ENCODE data around the gene KCNMA1. TPM values are rescaled to one million over a fixed set of nuclear protein-coding genes. Genes with fewer than 3 reads are reported as not detected.

Gene KCNMA1
- total RNA-seq, 2 experiments from 2014 or later, result not detected

DNA sequence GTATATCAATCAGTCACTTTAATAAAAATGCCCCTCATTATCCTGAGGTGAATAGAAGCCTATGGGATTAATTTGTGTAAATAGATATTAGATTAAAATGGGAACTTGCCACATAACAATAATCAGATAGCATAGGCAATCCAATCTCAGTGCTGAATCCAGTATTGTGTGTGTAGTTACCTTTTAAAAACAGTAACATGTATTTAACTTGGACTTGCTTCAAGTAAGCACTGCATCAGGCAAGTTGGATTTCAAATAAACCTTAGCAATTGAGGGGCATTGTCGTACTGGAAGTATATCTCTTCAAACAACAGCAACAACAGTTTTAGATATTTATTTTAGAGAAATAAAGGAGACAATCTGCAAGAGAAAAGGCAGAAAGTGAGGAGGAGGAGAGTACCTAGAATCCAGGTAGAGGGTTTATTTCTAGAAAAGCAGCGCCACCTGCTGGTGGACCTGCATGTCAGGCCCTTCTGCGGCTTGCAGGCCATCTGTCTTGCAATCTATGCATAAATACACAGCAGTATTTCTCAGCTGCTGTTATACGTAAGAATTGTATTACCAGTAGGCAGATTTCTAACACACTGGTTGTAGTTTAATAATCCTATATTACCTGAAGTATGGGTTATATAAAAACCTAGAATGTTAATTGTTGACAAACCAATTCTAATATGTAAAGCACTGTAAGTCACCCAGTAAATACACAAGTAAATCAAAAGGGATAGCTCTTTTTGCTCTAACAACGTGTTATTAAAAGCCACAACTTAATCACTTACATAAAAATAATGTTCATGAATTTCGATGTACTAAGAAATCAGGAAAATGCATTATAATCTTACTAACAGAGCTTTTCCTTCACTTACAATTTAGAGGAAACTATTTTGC, 652.8 kb downstream of the KCNMA1 start:
- Mint-ChIP-seq H3K9me3 (no peaks in the 10 kb centered on the region), H3K4me3 (no peak overlapping the region), H3K27me3 (no peaks in the 10 kb centered on the region), H3K27ac (no peak overlapping the region), H3K4me1 (ENCODE audit: low read depth) (no peaks in the 10 kb centered on the region), H3K36me3 (no peaks in the 10 kb centered on the region)
- ChIA-PET POLR2A (no interaction called here), CTCF (interaction anchor here (0.6 to 1.1 kb wide), 6 partner anchors 9 to 34 kb away, joined by 3 to 6 read pairs (median 4); no protein-coding TSS in a partner anchor)
- intact Hi-C loops (cut with micrococcal nuclease), result loop anchor here (10.0 kb wide), 1 partner anchor 130 kb away; no protein-coding TSS in a partner anchor
- peak; percentile 67 for DNase-seq

DNA sequence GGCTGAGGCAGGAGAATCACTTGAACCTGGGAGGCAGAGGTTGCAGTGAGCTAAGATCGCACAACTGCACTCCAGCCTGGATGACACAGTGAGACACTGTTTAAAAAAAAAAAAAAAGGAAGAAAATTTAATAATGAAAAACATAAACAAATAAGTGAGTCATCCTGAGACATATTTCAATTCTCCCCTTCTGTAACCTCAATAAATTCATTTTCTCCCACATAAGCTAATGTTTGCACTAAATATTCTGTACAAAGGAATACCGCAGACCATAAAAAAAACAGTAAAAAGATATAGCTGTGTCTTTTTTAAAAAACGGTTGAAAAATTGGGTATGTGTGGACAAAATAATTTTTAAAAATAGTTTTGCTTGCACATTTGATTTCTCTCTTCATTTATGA, 654.0 kb downstream of the KCNMA1 start:
- H3K4me3 Mint-ChIP-seq, result no peak overlapping the region
- H3K27me3 Mint-ChIP-seq, result no peaks in the 10 kb centered on the region
- ChIA-PET POLR2A (no interaction called here), CTCF (interaction anchor here (0.6 to 1.1 kb wide), 6 partner anchors 9 to 41 kb away, joined by 3 to 9 read pairs (median 3); no protein-coding TSS in a partner anchor)
- H3K9me3 Mint-ChIP-seq, result no peaks in the 10 kb centered on the region
- intact Hi-C loops (cut with micrococcal nuclease), result loop anchor here (10.0 kb wide), 1 partner anchor 131 kb away; no protein-coding TSS in a partner anchor
- no peak overlapping the region for H3K27ac Mint-ChIP-seq
- H3K36me3 Mint-ChIP-seq, result no peaks in the 10 kb centered on the region
- no peak for DNase-seq
- no peaks in the 10 kb centered on the region for H3K4me1 Mint-ChIP-seq (ENCODE audit: low read depth)

DNA sequence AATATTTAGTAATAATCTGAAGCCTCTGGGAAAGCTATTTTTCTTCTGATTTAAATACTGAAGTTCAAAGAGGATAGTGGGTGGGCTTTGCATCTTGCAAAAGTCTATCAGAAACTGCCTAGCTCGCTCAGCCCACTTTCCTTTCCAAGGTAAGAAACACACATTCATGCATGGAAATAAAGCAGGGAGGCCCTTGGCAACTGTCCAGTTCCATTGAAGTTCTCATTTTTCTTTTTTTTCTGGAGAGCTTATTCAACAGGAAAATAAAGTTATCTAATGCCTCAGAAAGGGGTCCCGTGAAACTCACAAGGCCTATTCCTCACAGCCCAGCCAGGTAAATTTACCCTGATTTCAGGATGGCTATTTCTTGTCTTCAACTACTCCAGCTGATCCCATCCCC, 654.9 kb downstream of the KCNMA1 start:
- Mint-ChIP-seq H3K4me1 (ENCODE audit: low read depth) (no peaks in the 10 kb centered on the region), H3K36me3 (no peaks in the 10 kb centered on the region), H3K4me3 (no peak overlapping the region), H3K27me3 (no peaks in the 10 kb centered on the region), H3K9me3 (no peaks in the 10 kb centered on the region), H3K27ac (no peak overlapping the region)
- ChIA-PET CTCF (no interaction called here), POLR2A (no interaction called here)
- intact Hi-C loops (cut with micrococcal nuclease), result loop anchor here (10.0 kb wide), 1 partner anchor 132 kb away; no protein-coding TSS in a partner anchor
- no peak for DNase-seq

DNA sequence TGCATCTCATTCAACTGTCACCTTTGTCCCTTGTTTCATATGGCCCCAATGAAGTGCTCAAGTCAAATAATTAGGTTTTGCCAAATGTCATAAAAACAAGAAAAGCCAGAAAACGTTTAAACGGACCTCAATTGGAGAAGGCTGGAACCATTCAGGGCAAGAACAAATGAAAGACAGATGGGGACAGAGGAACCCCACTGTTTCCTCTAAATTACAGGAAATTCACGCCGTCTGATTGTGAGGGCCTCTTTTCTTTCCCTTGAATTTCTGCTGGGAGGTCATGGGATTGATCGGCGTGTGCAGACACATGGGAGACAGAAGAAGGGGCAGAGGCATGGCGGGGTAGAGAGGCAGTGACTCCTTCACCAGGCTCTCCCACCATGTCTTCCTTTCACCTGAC, 656.4 kb downstream of the KCNMA1 start:
- intact Hi-C loops (cut with micrococcal nuclease), result loop anchor here (10.0 kb wide), 1 partner anchor 134 kb away; no protein-coding TSS in a partner anchor
- H3K27ac Mint-ChIP-seq, result no peak overlapping the region
- no peaks in the 10 kb centered on the region for H3K9me3 Mint-ChIP-seq
- no peak overlapping the region for H3K4me3 Mint-ChIP-seq
- H3K36me3 Mint-ChIP-seq, result no peaks in the 10 kb centered on the region
- H3K27me3 Mint-ChIP-seq, result no peaks in the 10 kb centered on the region
- no peaks in the 10 kb centered on the region for H3K4me1 Mint-ChIP-seq (ENCODE audit: low read depth)
- ChIA-PET CTCF (no interaction called here), POLR2A (no interaction called here)
- no peak for DNase-seq

DNA sequence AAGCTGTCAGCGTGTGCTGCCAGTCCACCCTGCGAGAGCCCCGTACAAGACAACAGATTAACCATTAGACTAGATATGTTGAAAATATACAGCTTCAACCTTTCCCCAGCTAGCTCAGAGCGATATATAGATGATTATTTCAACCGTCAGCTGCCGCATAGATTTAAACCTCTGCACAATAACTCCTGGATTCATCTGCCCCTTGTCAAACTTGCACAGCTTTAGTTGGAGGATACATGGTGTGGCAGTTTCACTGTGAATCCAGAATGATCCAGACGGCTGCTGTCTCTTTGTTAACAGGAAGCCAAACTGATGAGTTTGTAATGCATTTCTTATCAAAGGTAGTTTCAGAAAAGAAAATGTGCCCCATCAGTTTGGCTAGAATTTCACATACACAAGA, 659.7 kb downstream of the KCNMA1 start:
- Mint-ChIP-seq H3K9me3 (no peaks in the 10 kb centered on the region), H3K4me3 (no peak overlapping the region), H3K27me3 (no peaks in the 10 kb centered on the region), H3K36me3 (no peaks in the 10 kb centered on the region), H3K4me1 (ENCODE audit: low read depth) (no peaks in the 10 kb centered on the region), H3K27ac (no peak overlapping the region)
- CTCF ChIA-PET, result no interaction called here
- DNase-seq, result no peak
- intact Hi-C loops (cut with micrococcal nuclease), result no loop called here
- POLR2A ChIA-PET, result no interaction called here

DNA sequence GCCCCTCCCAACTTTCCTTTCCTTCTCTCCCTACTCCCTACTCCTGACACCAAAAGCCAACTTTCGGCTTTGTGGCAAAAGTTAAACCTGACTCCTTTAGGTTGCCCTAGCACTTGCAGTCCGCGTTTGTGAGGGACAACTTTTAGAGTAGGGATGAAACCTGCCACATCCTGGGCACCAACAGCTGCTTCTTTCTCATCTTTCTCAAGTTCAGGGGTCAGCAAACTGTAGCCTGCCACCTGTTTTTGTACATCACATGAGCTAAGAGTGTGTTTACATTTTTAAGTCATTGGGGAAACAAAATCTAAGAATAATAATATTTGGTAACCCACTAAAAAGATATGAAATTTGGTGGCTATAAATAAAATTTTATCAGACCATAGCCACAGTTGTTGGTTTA, 660.6 kb downstream of the KCNMA1 start:
- Mint-ChIP-seq H3K36me3 (no peaks in the 10 kb centered on the region), H3K27ac (no peak overlapping the region), H3K4me1 (ENCODE audit: low read depth) (no peaks in the 10 kb centered on the region), H3K27me3 (no peaks in the 10 kb centered on the region), H3K4me3 (no peak overlapping the region), H3K9me3 (no peaks in the 10 kb centered on the region)
- intact Hi-C loops (cut with micrococcal nuclease), result no loop called here
- POLR2A ChIA-PET, result no interaction called here
- CTCF ChIA-PET, result no interaction called here
- no peak for DNase-seq

DNA sequence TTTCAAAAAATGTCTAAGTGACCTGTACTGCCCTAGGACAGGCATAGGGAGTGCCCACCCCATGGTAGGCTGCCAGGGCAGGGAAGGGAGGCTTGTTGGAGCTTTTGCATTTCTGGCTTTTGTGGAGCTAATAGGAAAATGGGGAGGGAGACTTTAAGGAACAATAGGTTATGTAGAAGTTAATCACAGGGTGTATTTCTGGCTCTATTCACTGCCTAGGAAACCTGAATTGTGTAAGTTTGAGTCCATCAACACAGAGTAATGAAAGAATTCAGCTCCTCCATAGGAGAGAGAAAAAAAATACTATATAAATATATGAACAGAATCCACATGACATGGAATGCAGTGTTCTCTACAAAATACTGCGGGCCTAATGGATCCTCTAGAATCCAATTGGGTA, 661.5 kb downstream of the KCNMA1 start:
- DNase-seq, result no peak
- no peaks in the 10 kb centered on the region for H3K27me3 Mint-ChIP-seq
- H3K36me3 Mint-ChIP-seq, result no peaks in the 10 kb centered on the region
- H3K4me1 Mint-ChIP-seq (ENCODE audit: low read depth), result no peaks in the 10 kb centered on the region
- H3K4me3 Mint-ChIP-seq, result no peak overlapping the region
- ChIA-PET CTCF (interaction anchor here (1.2 kb wide), 1 partner anchor 9 kb away, joined by 4 read pairs; no protein-coding TSS in a partner anchor), POLR2A (no interaction called here)
- no peak overlapping the region for H3K27ac Mint-ChIP-seq
- intact Hi-C loops (cut with micrococcal nuclease), result no loop called here
- H3K9me3 Mint-ChIP-seq, result no peaks in the 10 kb centered on the region

DNA sequence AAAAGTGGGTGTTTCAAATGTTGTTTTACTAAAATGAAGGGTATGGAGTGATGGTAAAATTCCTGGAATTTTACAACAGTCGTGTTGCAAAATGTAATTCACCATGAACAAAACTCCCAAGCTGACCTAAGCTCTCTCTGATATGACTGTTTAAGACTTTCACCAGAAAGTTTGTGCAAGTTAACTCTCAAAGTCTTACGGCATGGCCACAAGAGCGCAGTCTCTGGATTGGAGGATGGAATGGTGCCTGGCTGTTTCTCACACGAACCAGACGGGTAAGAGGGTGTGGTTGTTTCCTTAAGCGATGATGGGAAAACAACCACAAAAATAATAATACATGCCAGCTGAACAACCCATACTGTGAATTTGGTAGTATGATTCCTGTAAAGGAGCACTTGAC, 662.5 kb downstream of the KCNMA1 start:
- ChIA-PET CTCF (interaction anchor here (1.2 kb wide), 1 partner anchor 10 kb away, joined by 4 read pairs; no protein-coding TSS in a partner anchor), POLR2A (no interaction called here)
- Mint-ChIP-seq H3K4me3 (no peak overlapping the region), H3K36me3 (no peaks in the 10 kb centered on the region), H3K27ac (no peak overlapping the region), H3K4me1 (ENCODE audit: low read depth) (no peaks in the 10 kb centered on the region), H3K9me3 (no peaks in the 10 kb centered on the region), H3K27me3 (no peaks in the 10 kb centered on the region)
- intact Hi-C loops (cut with micrococcal nuclease), result no loop called here
- no peak for DNase-seq

DNA sequence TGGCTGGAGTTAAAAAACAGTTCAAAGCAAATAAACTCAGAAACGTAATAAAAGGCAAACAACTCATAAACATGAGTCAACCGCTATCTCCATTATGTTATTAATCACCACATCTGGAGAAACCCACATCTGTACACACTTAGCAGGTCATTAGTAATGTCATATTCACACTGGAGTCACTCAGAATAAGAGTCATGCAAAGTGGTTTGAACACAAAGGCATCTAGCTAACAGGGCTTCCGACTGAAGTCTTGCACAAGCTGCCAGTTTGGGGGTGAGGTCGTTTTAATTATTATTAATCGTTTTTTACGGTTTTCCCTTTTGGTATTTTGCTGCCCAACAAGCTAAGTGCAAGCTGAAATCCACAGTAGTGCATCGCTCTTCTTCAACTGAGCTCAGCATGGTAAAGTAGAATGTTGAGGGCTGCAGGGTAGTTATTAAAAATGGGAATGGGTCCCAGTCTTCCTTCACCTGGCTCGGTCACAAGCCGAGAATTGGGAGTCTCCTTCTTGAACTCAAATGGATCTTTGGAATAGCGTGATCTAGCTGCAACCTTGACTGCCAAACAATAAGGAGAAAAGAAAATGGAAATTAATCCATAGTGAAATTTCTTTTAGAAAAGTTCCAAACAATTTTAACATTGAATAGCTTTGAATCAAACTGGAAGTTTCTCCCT, 663.5 kb downstream of the KCNMA1 start:
- ChIA-PET CTCF (interaction anchor here (0.6 to 1.1 kb wide), 3 partner anchors 11 to 1636 kb away, joined by 3 to 4 read pairs (median 3); no protein-coding TSS in a partner anchor), POLR2A (no interaction called here)
- Mint-ChIP-seq H3K36me3 (no peaks in the 10 kb centered on the region), H3K27ac (no peak overlapping the region), H3K27me3 (no peaks in the 10 kb centered on the region), H3K4me1 (ENCODE audit: low read depth) (no peaks in the 10 kb centered on the region), H3K4me3 (no peak overlapping the region), H3K9me3 (no peaks in the 10 kb centered on the region)
- intact Hi-C loops (cut with micrococcal nuclease), result no loop called here
- DNase-seq, result no peak

DNA sequence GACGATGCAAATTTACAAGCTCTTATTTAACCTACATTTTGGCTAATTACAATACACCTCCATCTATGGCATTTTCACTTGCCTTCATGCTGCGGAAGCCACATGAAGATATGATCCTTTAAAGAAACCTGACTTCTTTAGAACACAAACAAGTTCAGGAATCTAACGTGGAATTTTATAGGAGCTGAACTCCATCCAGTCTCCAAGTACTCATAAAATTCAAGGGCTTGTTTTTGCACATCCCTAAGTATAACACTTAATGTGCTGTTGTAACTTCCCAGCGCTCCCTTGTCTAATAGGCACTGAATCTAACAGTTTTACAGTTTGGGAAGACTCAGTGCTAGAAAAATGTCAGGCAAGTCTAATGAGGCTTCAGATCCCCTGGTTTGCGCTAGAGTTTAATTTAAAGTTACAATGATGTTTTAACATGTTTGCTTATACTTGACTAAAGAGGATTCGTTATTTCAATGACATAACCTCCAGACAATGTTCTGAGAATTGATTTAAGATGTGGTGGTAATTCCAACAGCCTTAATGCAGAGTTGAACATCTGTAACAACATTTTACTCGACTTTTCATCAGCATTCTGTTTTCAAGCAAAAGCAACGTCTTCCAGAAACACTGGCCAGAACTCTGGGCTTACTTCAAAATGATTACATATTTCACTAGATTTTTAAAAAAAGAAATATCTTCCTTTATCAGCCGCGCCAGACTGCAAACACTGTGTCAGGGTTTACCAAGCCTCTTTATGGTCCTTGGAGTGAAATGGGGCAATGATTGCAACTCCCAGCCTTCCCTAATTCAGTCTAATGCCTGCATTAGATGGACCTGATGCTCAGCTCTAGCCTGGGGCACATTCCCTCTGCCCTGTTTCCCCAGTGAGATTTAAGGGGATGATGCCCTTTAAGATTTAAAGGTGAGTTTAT, 664.3 kb downstream of the KCNMA1 start:
- Mint-ChIP-seq H3K4me1 (ENCODE audit: low read depth) (no peaks in the 10 kb centered on the region), H3K27me3 (no peaks in the 10 kb centered on the region), H3K4me3 (no peak overlapping the region), H3K9me3 (no peaks in the 10 kb centered on the region), H3K36me3 (no peaks in the 10 kb centered on the region), H3K27ac (no peak overlapping the region)
- intact Hi-C loops (cut with micrococcal nuclease), result no loop called here
- POLR2A ChIA-PET, result no interaction called here
- CTCF ChIA-PET, result interaction anchor here (0.7 to 1.1 kb wide), 3 partner anchors 10 to 431 kb away, joined by 3 to 4 read pairs (median 3); no protein-coding TSS in a partner anchor
- DNase-seq, result no peak

DNA sequence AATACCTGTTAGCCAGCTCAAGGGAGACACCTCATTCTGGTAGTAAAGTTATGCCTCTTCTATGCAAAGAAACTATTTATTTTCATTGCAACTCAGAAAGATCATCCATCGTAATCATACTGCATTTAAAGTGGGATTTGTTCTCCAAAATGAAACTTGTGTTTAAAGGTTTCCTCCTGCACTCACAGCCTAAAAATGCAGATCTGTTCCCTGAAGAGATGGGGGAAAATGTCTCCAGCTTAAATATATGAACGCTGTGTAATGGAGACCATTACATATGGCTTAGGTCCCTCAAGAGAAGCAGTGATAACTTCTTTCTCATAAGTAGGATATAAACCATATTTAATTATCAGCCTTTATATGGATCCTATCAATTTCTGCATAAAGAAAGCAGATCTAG, 665.1 kb downstream of the KCNMA1 start:
- ChIA-PET CTCF (interaction anchor here (0.7 kb wide), 1 partner anchor 11 kb away, joined by 3 read pairs; no protein-coding TSS in a partner anchor), POLR2A (no interaction called here)
- Mint-ChIP-seq H3K27me3 (no peaks in the 10 kb centered on the region), H3K27ac (no peak overlapping the region), H3K4me1 (ENCODE audit: low read depth) (no peaks in the 10 kb centered on the region), H3K36me3 (no peaks in the 10 kb centered on the region), H3K9me3 (no peaks in the 10 kb centered on the region), H3K4me3 (no peak overlapping the region)
- intact Hi-C loops (cut with micrococcal nuclease), result no loop called here
- DNase-seq, result no peak

Measured in activated CD4-positive, alpha-beta memory T cell treated with anti-CD3 and anti-CD28 coated beads for 36 hours (primary cell).